Ishikawa (cell line): ENCODE measurements around the gene HOGA1.

ENCODE experiments used
- CREB1 ChIP-seq: IDR thresholded peaks from 2 replicates; pipeline ENCODE4 v1.6.1; 2012; ENCODE audit warnings: low read depth
- EP300 ChIP-seq: IDR thresholded peaks from 2 replicates; pipeline ENCODE4 v1.6.1; 2012; ENCODE audit warnings: borderline replicate concordance
- MAX ChIP-seq: IDR thresholded peaks from 2 replicates; pipeline ENCODE4 v1.6.1; 2012
- NFIC ChIP-seq: IDR thresholded peaks from 2 replicates; pipeline ENCODE4 v1.6.1; 2012
- RAD21 ChIP-seq: IDR thresholded peaks from 2 replicates; pipeline ENCODE4 v1.6.1; 2012; ENCODE audit warnings: low read depth
- REST ChIP-seq: IDR thresholded peaks from 2 replicates; pipeline ENCODE4 v1.6.1; 2012; ENCODE audit warnings: low read depth, mild to moderate bottlenecking
- TAF1 ChIP-seq: IDR thresholded peaks from 2 replicates; pipeline ENCODE4 v1.6.1; 2012; ENCODE audit warnings: low read depth, mild to moderate bottlenecking
- TCF12 ChIP-seq: IDR thresholded peaks from 2 replicates; pipeline ENCODE4 v1.6.1; 2012; ENCODE audit warnings: low read depth
- TEAD4 ChIP-seq: IDR thresholded peaks from 2 replicates; pipeline ENCODE4 v1.6.1; 2012
- USF1 ChIP-seq: IDR thresholded peaks from 2 replicates; pipeline ENCODE4 v1.6.1; 2012
- ZBTB7A ChIP-seq: IDR thresholded peaks from 2 replicates; pipeline ENCODE4 v1.6.1; 2012; ENCODE audit warnings: low read depth

GRCh38 chr10:97540669-97541500 is 43.3 kb upstream of the HOGA1 start:
- TF ChIP-seq TAF1 (no peak), EP300 (no peak), CREB1 (no peak), MAX (no peak), TCF12 (no peak), USF1 (no peak), TEAD4 (no peak), REST (no peak), ZBTB7A (no peak), RAD21 (0 out of 2 replicates have a peak, but pooled peaks have one; percentile 0), NFIC (no peak)
